Body of pancreas (tissue), 4 donors: Measurements from ENCODE around the gene HOXD1. TPM values are rescaled to one million over a fixed set of nuclear protein-coding genes. Genes with fewer than 3 reads are reported as not detected.

Source experiments
- ATAC-seq: fragments of 150-250 bp; one replicate; pipeline ENCODE4 v1.9.1; 2016
- DNase-seq, 4 donors: peaks; one replicate each; pipeline ENCODE4 v3.0.0-alpha.2; 2019
- H3K27ac ChIP-seq, 4 donors: fragments of 200-600 bp; sonication (generic); 1 replicate in 3 of 4; 2 replicates in 1 of 4; pipeline versions ENCODE4 v1.5.1 to v1.6.1; 2016 to 2019; ENCODE audit warnings: mild to moderate bottlenecking in 1 of 4, mixed read lengths in 1 of 4, moderate library complexity in 1 of 4
- H3K27me3 ChIP-seq, 2 donors: fragments of 200-600 bp; sonication (generic); one replicate each; pipeline ENCODE4 v1.6.0; 2016; ENCODE audit warnings: mild to moderate bottlenecking in 1 of 2
- H3K36me3 ChIP-seq, 2 donors: fragments of 200-600 bp; sonication (generic); replicated peaks in 1 of 2; 2 replicates each; pipeline ENCODE4 v1.5.1; 2016; ENCODE audit warnings: low read depth in 2 of 2; ENCODE audit not compliant: insufficient read depth in 1 of 2
- H3K4me1 ChIP-seq: fragments of 200-600 bp; sonication (generic); one replicate; pipeline ENCODE4 v1.6.0; 2016
- H3K4me3 ChIP-seq, 2 donors: fragments of 200-600 bp; sonication (generic); 1 replicate in 1 of 2; 2 replicates in 1 of 2; pipeline ENCODE4 v1.5.1; 2016 to 2019
- H3K9me3 ChIP-seq, 3 donors: fragments of 200-600 bp; sonication (generic); 1 replicate in 2 of 3; 2 replicates in 1 of 3; pipeline ENCODE4 v1.5.1; 2016
- CTCF ChIP-seq, 7 experiments: fragments of 450-650 bp in 4 of 7; fragments of 200-600 bp in 3 of 7; sonication (generic) in 3 of 7; IDR thresholded peaks; one replicate each; pipeline ENCODE4 v1.5.1; 2016 to 2019; ENCODE audit warnings: antibody characterized with exemption in 7 of 7
- POLR2A ChIP-seq, 3 donors: fragments of 450-650 bp; IDR thresholded peaks; one replicate each; pipeline ENCODE4 v1.6.1; 2016; ENCODE audit warnings: antibody characterized with exemption in 3 of 3, mild to moderate bottlenecking in 2 of 3
- WGBS, 2 donors: methylation state at CpG; one replicate each; pipeline ENCODE4 v1.1.5; 2017; 5-methylcytosine and 5-hydroxymethylcytosine counted together
- intact Hi-C: fragments of 100-400 bp; cut with DNase I; formaldehyde crosslinking; loops from one replicate; pipeline ENCODE4 v1.15.1; 2023
- total RNA-seq, 2 donors: library from RNA; depleted of rRNA; stranded (reverse); fragments of >200 nt; gene quantifications; one replicate each; pipeline ENCODE4 v1.1.0, GENCODE V29; 2016

Gene HOXD1
- total RNA-seq, 2 donors from 2014 or later = 0.26 TPM; not detected in 1

GRCh38 chr2:176170602-176171305, 17.7 kb upstream of the HOXD1 start:
- TF ChIP-seq CTCF (IDR thresholded peaks at IDR 0.05) (no peak), POLR2A (IDR thresholded peaks at IDR 0.05) (no peak)
- Histone ChIP-seq H3K27me3 (peaks cover 0 to 37% of the 10 kb centered on the region in 2 donors), H3K36me3 (no peaks in the 10 kb centered on the region), H3K27ac (no peak overlapping the region), H3K4me1 (peaks cover 18% of the 10 kb centered on the region), H3K4me3 (no peak overlapping the region), H3K9me3 (no peaks in the 10 kb centered on the region)
- intact Hi-C loops = no loop called here
- no peak for DNase-seq
- no peak for ATAC-seq
- 83 to 88% methylated on average over 1 of the region's 1 CpG for WGBS, 2 donors

DNA sequence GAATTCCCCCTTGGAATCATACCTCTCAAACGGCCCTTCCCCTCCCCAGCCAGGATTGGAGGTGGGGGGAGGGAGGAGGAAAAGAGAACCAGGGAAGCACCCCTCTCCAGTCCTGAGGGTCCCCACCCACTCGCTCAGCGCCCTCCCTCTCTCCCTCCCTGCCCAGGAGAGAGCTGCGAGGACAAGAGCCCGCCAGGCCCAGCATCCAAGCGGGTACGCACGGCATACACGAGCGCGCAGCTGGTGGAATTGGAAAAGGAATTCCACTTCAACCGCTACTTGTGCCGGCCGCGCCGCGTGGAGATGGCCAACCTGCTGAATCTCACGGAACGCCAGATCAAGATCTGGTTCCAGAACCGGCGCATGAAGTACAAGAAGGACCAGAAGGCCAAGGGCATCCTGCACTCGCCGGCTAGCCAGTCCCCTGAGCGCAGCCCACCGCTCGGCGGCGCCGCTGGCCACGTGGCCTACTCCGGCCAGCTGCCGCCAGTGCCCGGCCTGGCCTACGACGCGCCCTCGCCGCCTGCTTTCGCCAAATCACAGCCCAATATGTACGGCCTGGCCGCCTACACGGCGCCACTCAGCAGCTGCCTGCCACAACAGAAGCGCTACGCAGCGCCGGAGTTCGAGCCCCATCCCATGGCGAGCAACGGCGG, 17.0 kb upstream of the HOXD1 start:
- TF ChIP-seq POLR2A (IDR thresholded peaks at IDR 0.05) = no peak
- TF ChIP-seq CTCF (IDR thresholded peaks at IDR 0.05) = no peak
- ATAC-seq (no peak), DNase-seq (no peak)
- intact Hi-C loops = no loop called here
- Histone ChIP-seq H3K27ac (no peak overlapping the region), H3K27me3 (peaks cover 0 to 36% of the 10 kb centered on the region in 2 donors), H3K4me1 (peaks cover 18% of the 10 kb centered on the region), H3K36me3 (no peaks in the 10 kb centered on the region), H3K4me3 (no peak overlapping the region), H3K9me3 (no peaks in the 10 kb centered on the region)
- 12 to 17% methylated on average over 1 to 50 of the region's 51 CpGs for WGBS, 2 donors

DNA sequence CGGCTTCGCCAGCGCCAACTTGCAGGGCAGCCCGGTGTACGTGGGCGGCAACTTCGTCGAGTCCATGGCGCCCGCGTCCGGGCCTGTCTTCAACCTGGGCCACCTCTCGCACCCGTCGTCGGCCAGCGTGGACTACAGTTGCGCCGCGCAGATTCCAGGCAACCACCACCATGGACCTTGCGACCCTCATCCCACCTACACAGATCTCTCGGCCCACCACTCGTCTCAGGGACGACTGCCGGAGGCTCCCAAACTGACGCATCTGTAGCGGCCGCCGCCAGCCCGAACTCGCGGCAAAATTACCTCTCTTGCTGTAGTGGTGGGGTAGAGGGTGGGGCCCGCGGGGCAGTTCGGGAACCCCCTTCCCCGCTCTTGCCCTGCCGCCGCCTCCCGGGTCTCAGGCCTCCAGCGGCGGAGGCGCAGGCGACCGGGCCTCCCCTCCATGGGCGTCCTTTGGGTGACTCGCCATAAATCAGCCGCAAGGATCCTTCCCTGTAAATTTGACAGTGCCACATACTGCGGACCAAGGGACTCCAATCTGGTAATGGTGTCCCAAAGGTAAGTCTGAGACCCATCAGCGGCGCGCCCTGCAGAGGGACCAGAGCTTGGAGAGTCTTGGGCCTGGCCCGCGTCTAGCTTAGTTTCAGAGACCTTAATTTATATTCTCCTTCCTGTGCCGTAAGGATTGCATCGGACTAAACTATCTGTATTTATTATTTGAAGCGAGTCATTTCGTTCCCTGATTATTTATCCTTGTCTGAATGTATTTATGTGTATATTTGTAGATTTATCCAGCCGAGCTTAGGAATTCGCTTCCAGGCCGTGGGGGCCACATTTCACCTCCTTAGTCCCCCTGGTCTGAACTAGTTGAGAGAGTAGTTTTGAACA, 16.2 kb upstream of the HOXD1 start:
- intact Hi-C loops = no loop called here
- WGBS, 2 donors = 8 to 13% methylated on average over 30 to 58 of the region's 60 CpGs

More for the DNA sequence above, 16.2 kb upstream of the HOXD1 start:
- Histone ChIP-seq H3K36me3 (no peaks in the 10 kb centered on the region), H3K9me3 (no peaks in the 10 kb centered on the region), H3K27me3 (peaks cover 0 to 36% of the 10 kb centered on the region in 2 donors), H3K4me1 (peaks cover 18% of the 10 kb centered on the region), H3K27ac (no peak overlapping the region), H3K4me3 (no peak overlapping the region)
- ATAC-seq (no peak), DNase-seq (no peak)
- TF ChIP-seq POLR2A (IDR thresholded peaks at IDR 0.05) (no peak), CTCF (IDR thresholded peaks at IDR 0.05) (no peak)
